H54 (cell line): ENCODE data around the gene LYL1.

Source experiments
- DNase-seq: peaks from one replicate; pipeline ENCODE4 v3.0.0; 2011; ENCODE audit warnings: low spot score, mixed read lengths; ENCODE audit not compliant: insufficient read length
- FAIRE-seq: peaks from 3 replicates; lab custom pipeline; 2011; peaks lifted over from hg19 to GRCh38; lab: Jason Lieb, UNC
- POLR2A ChIP-seq: IDR thresholded peaks from 2 replicates; pipeline ENCODE4 v1.6.1; 2011; ENCODE audit warnings: low read depth, mild to moderate bottlenecking, low read length

LYL1 gene

GRCh38 chr19:13095934-13096927 is 6.4 kb downstream of the LYL1 start:
- no peak for TF ChIP-seq POLR2A
- DNase-seq (no peak), FAIRE-seq (no peak)

GRCh38 chr19:13095393-13095784 is 7.3 kb downstream of the LYL1 start:
- no peak for TF ChIP-seq POLR2A
- no peak for FAIRE-seq
- no peak for DNase-seq

DNA sequence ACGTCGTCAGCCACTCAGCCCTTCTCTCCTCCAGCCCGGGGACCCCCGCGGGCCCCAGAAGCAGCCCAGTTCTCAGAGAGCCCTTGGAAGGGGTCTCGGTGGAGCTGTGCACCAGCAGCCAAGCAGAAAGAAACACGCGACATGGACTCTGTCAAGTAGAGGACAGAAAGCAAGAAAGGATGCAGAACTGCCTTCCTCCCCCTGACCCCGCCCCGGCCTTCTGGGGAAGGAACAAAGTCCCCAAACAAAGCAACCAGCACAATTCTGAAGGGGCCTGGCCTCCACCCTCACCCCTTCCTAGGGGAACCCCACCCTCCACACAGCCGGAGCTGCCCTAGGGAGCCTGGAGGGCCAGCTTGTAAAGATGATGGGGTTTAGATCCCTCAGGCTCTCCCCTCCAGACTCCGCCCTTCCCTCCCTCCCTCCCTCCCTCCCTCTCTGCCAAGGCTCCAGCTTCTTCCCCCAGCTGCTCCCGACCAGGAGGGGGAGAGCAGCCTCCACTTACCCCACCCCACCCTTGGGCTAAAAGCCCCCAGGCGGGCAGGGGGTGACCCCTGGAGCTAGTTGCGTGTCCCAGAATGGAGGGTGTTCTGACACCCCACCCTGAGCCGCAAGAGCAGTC is 7.8 kb downstream of the LYL1 start:
- DNase-seq (no peak), FAIRE-seq (no peak)
- no peak for TF ChIP-seq POLR2A

DNA sequence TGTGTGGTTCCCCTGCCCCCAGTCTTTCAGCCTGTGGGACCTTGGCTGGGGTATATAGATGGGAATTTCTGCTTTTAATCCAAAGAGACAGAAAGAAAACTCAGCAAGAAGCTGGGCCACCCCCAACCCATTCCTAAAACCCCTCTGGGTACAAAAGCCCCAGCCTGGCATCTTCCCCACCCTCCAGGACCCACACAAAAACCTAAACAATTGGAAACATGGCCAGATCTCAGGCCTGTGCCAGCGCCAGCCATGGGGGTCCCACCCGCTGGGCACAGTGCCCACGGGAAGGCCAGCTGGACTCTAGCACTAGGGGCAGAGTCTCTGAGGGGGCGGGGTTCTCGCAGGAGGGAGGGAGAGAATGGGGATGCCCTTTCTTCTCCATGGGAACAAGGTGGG is 8.6 kb downstream of the LYL1 start:
- no peak for TF ChIP-seq POLR2A
- DNase-seq (no peak), FAIRE-seq (no peak)

DNA sequence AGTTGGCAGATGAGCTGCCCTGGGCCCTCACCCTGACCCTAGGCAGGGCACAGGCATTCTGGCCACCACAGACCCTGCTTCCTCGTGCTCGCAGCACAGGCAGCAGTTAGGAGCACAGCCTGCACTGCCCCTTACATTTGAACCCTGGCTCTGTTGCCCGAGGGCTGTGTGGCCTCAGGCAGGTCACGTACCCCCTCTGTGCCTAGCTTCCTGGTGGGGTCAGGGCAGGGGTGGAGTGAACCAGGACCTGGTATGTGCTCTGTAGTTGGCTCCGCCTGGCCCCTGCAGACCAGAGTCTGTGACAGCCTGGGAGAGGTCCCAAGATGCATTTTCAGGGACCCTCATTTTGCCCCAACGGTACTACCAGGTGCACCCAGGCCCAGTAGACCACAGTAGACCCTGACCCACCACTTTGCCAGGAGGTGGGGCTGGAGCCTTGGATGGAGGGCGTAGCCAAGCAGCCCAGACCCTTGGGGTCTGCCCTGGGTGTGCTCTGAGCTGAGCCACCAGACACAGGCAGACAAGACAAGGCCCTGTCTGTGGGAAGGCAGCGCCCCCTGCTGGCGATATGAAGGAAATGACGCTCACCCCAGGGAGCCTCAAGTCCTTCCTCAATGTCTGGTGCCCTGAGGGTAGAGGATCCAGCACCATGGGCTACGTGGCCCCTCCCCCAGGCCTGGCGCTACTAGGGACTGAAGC is 9.1 kb downstream of the LYL1 start:
- DNase-seq (peak; percentile 97), FAIRE-seq (peak; percentile 73)
- no peak for TF ChIP-seq POLR2A

GRCh38 chr19:13092606-13093235 is 9.9 kb downstream of the LYL1 start:
- no peak for FAIRE-seq
- no peak for TF ChIP-seq POLR2A

GRCh38 chr19:13092158-13092543 is 10.5 kb downstream of the LYL1 start:
- TF ChIP-seq POLR2A, result no peak
- DNase-seq, result no peak

More at GRCh38 chr19:13092606-13093235, 9.9 kb downstream of the LYL1 start:
- no peak for DNase-seq

GRCh38 chr19:13091400-13092157 is 11.1 kb downstream of the LYL1 start:
- FAIRE-seq, result no peak
- TF ChIP-seq POLR2A, result no peak
- DNase-seq, result no peak

More at GRCh38 chr19:13092158-13092543, 10.5 kb downstream of the LYL1 start:
- FAIRE-seq, result no peak

- FAIRE-seq, result no peak
- no peak for TF ChIP-seq POLR2A
- DNase-seq, result no peak
Measured at GRCh38 chr19:13090511-13091231, 12.0 kb downstream of the LYL1 start.

DNA sequence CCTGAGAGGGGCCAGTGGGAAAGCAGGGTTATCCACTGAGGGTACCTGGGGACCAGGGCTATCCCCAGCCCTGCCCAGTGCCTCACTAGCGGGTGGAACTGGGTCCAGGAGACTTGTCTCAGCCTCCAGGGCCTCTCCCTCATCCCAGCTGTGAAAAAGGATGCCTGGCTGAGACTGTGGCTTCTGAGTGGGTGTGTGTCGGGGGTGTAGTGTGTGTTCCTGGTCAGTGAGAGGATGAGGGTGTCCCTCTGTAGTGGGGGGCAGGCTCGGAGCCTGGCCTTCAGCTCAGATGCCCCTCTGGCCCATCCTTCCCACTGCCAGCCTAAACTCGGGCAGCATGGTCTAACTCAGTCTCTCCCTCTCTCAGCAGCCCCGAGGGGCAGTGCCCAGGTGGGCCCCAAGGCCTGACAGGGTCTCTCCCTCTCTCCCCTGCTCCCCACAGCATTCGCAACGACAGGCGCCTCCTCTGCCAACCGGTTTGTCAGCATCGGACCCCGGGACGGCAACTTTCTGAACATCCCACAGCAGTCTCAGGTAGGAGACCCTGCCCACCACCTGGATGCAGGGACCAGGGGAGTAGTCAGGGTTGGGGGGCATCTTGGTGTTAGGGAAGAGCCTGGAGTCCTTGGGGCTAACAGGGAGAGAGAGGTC is 12.7 kb downstream of the LYL1 start:
- DNase-seq (no peak), FAIRE-seq (no peak)
- TF ChIP-seq POLR2A, result no peak

GRCh38 chr19:13089139-13089856 is 13.4 kb downstream of the LYL1 start:
- FAIRE-seq, result no peak
- no peak for TF ChIP-seq POLR2A
- peak; percentile 70 for DNase-seq
